Body of pancreas (tissue), 4 donors: Measurements from ENCODE around the gene ATP1A3.

Experiments used
- POLR2A ChIP-seq, 3 donors: fragments of 450-650 bp; IDR thresholded peaks; one replicate each; pipeline ENCODE4 v1.6.1; 2016; ENCODE audit warnings: antibody characterized with exemption in 3 of 3, mild to moderate bottlenecking in 2 of 3
- TF ChIP-seq, protein P1 (sequence below), 7 experiments: fragments of 450-650 bp in 4 of 7; fragments of 200-600 bp in 3 of 7; sonication (generic) in 3 of 7; IDR thresholded peaks; one replicate each; pipeline ENCODE4 v1.5.1; 2016 to 2019; ENCODE audit warnings: antibody characterized with exemption in 7 of 7

DNA sequence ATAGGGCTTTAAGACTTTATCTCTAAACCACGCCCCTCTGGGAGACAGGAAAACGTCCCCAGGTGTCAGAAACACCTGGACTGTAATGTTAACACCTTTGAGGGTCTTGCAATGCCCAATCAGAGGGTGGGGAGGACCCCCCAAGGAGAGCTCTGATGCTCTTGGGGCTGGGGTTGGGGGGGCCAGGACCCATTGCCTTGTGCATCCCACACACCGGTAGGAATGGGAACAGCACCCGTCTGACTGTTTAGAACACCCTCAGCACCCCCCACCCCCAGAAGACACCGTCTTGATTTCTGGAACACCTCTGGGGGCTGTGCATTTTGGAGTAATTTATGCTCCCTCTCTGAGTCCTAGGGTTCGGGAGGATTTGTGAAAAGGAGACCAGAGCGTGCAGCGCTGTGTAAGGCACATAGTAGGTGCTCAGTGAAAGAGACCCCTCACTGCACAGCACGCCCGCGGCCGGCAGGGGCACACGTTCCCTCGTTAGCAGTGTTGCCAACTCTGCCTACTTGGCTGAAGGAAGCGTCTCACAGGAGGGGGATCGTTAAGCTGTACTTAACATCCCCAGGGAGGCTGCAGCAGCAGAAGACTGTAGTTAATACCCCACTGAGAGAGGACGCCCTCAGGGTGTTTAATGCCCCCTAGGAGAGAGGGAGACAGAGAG, 63.0 kb downstream of the ATP1A3 start:
- TF ChIP-seq, protein P1, sequence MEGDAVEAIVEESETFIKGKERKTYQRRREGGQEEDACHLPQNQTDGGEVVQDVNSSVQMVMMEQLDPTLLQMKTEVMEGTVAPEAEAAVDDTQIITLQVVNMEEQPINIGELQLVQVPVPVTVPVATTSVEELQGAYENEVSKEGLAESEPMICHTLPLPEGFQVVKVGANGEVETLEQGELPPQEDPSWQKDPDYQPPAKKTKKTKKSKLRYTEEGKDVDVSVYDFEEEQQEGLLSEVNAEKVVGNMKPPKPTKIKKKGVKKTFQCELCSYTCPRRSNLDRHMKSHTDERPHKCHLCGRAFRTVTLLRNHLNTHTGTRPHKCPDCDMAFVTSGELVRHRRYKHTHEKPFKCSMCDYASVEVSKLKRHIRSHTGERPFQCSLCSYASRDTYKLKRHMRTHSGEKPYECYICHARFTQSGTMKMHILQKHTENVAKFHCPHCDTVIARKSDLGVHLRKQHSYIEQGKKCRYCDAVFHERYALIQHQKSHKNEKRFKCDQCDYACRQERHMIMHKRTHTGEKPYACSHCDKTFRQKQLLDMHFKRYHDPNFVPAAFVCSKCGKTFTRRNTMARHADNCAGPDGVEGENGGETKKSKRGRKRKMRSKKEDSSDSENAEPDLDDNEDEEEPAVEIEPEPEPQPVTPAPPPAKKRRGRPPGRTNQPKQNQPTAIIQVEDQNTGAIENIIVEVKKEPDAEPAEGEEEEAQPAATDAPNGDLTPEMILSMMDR (IDR thresholded peaks at IDR 0.05): no peak
- TF ChIP-seq POLR2A (IDR thresholded peaks at IDR 0.05): no peak
